H9 (cell line): ENCODE measurements around the gene UST. TPM values are rescaled to one million over a fixed set of nuclear protein-coding genes. Genes with fewer than 3 reads are reported as not detected.

Experiments
- DNase-seq: peaks from one replicate; pipeline ENCODE4 v3.0.0-alpha.2; 2017
- H2AFZ ChIP-seq: one replicate; pipeline ENCODE4 v1.6.1; 2013; ENCODE audit warnings: mild to moderate bottlenecking, low read length, control low read depth, moderate library complexity
- H2AK5ac ChIP-seq: 2 replicates; pipeline ENCODE4 v1.6.1; 2013; ENCODE audit warnings: low read length, control low read depth, mixed read lengths; ENCODE audit not compliant: insufficient read length
- H2BK120ac ChIP-seq: one replicate; pipeline ENCODE4 v1.6.1; 2013; ENCODE audit warnings: low read depth, mild to moderate bottlenecking, low read length, control low read depth, inconsistent platforms; ENCODE audit not compliant: poor library complexity, severe bottlenecking
- H2BK12ac ChIP-seq: 2 replicates; pipeline ENCODE4 v1.6.1; 2013; ENCODE audit warnings: low read length, control low read depth, mixed read lengths, low read depth; ENCODE audit not compliant: insufficient read length
- H2BK15ac ChIP-seq: 2 replicates; pipeline ENCODE4 v1.6.1; 2013; ENCODE audit warnings: low read depth, low read length, control low read depth
- H2BK20ac ChIP-seq: one replicate; pipeline ENCODE4 v1.6.1; 2013; ENCODE audit warnings: low read depth, mild to moderate bottlenecking, low read length, control low read depth, inconsistent platforms; ENCODE audit not compliant: poor library complexity, severe bottlenecking
- H2BK5ac ChIP-seq: 2 replicates; pipeline ENCODE4 v1.6.1; 2013; ENCODE audit warnings: low read length, control low read depth, mixed read lengths; ENCODE audit not compliant: insufficient read length
- H3K14ac ChIP-seq: 2 replicates; pipeline ENCODE4 v1.6.1; 2013; ENCODE audit warnings: low read length, control low read depth; ENCODE audit not compliant: insufficient read depth
- H3K18ac ChIP-seq: 2 replicates; pipeline ENCODE4 v1.6.1; 2013; ENCODE audit warnings: low read depth, mild to moderate bottlenecking, mixed read lengths, low read length, control low read depth; ENCODE audit not compliant: insufficient read length
- H3K23ac ChIP-seq: 2 replicates; pipeline ENCODE4 v1.6.1; 2013; ENCODE audit warnings: low read length, control low read depth, mixed read lengths, low read depth; ENCODE audit not compliant: insufficient read length
- H3K23me2 ChIP-seq: 2 replicates; pipeline ENCODE4 v1.6.1; 2013; ENCODE audit warnings: low read depth, mild to moderate bottlenecking, mixed read lengths, low read length, control low read depth; ENCODE audit not compliant: insufficient read length, poor library complexity, severe bottlenecking
- H3K27ac ChIP-seq: 2 replicates; pipeline ENCODE4 v1.5.1; 2013; ENCODE audit warnings: low read length, control low read depth, mixed read lengths, low read depth; ENCODE audit not compliant: insufficient read length
- H3K27me3 ChIP-seq: 2 replicates; pipeline ENCODE4 v1.6.1; 2013; ENCODE audit warnings: low read length, control low read depth, inconsistent platforms; ENCODE audit not compliant: insufficient read depth
- H3K4ac ChIP-seq: 2 replicates; pipeline ENCODE4 v1.6.1; 2013; ENCODE audit warnings: low read depth, mild to moderate bottlenecking, control low read depth, inconsistent platforms, low read length, moderate library complexity
- H3K4me1 ChIP-seq: 2 replicates; pipeline ENCODE4 v1.6.1; 2013; ENCODE audit warnings: low read length, control low read depth, inconsistent platforms; ENCODE audit not compliant: insufficient read depth
- H3K4me2 ChIP-seq: 2 replicates; pipeline ENCODE4 v1.6.1; 2013; ENCODE audit warnings: low read length, control low read depth, mixed read lengths; ENCODE audit not compliant: insufficient read length, insufficient read depth
- H3K56ac ChIP-seq: 2 replicates; pipeline ENCODE4 v1.6.1; 2013; ENCODE audit warnings: low read depth, mild to moderate bottlenecking, mixed read lengths, low read length, control low read depth; ENCODE audit not compliant: insufficient read length
- H3K79me1 ChIP-seq: 2 replicates; pipeline ENCODE4 v1.6.1; 2013; ENCODE audit warnings: low read depth, mild to moderate bottlenecking, moderate library complexity, low read length, control low read depth, inconsistent platforms; ENCODE audit not compliant: insufficient read depth, poor library complexity, severe bottlenecking
- H3K79me2 ChIP-seq: 2 replicates; pipeline ENCODE4 v1.6.1; 2013; ENCODE audit warnings: low read length, control low read depth, inconsistent platforms; ENCODE audit not compliant: insufficient read depth
- H3K9ac ChIP-seq: 2 replicates; pipeline ENCODE4 v1.6.1; 2013; ENCODE audit warnings: low read length, control low read depth, mixed read lengths; ENCODE audit not compliant: insufficient read length; ENCODE audit errors: extremely low read depth
- H3K9me3 ChIP-seq: one replicate; pipeline ENCODE4 v1.6.1; 2013; ENCODE audit warnings: low read depth, low read length, inconsistent platforms; ENCODE audit not compliant: control insufficient read depth
- H3T11ph ChIP-seq: one replicate; pipeline ENCODE4 v1.6.1; 2013; ENCODE audit warnings: mild to moderate bottlenecking, low read length, control low read depth, inconsistent platforms
- H4K20me1 ChIP-seq: one replicate; pipeline ENCODE4 v1.6.1; 2013; ENCODE audit not compliant: control insufficient read depth, insufficient read length, insufficient read depth
- H4K5ac ChIP-seq: 2 replicates; pipeline ENCODE4 v1.6.1; 2013; ENCODE audit warnings: low read depth, mild to moderate bottlenecking, mixed read lengths, low read length, control low read depth; ENCODE audit not compliant: insufficient read length
- H4K8ac ChIP-seq: replicated peaks from 2 replicates; pipeline ENCODE4 v1.6.1; 2013; ENCODE audit warnings: low read length, control low read depth, mixed read lengths, low read depth; ENCODE audit not compliant: insufficient read length
- H4K91ac ChIP-seq: 2 replicates; pipeline ENCODE4 v1.6.1; 2013; ENCODE audit warnings: low read depth, mild to moderate bottlenecking, moderate library complexity, mixed read lengths, low read length, control low read depth; ENCODE audit not compliant: insufficient read length
- H3K27ac Mint-ChIP-seq, 3 experiments: 2 replicates in 2 of 3; 3 replicates in 1 of 3; pipeline ENCODE4 v1.8.0; 2020 to 2021; ENCODE audit warnings: mixed read lengths in 3 of 3, mild to moderate bottlenecking in 1 of 3, moderate library complexity in 1 of 3
- H3K27me3 Mint-ChIP-seq: 2 replicates; pipeline ENCODE4 v1.8.0; 2021; ENCODE audit warnings: low read depth, mild to moderate bottlenecking, moderate library complexity, mixed read lengths
- H3K36me3 Mint-ChIP-seq, 3 experiments: 2 replicates in 2 of 3; 3 replicates in 1 of 3; pipeline ENCODE4 v1.8.0; 2020 to 2021; ENCODE audit warnings: low read depth in 3 of 3, mixed read lengths in 3 of 3; ENCODE audit not compliant: insufficient read depth in 1 of 3
- H3K4me1 Mint-ChIP-seq, 2 experiments: 2 replicates each; pipeline ENCODE4 v1.8.0; 2020; ENCODE audit warnings: mixed read lengths in 2 of 2
- H3K4me3 Mint-ChIP-seq, 2 experiments: 2 replicates in 1 of 2; 3 replicates in 1 of 2; pipeline ENCODE4 v1.8.0; 2020 to 2021; ENCODE audit warnings: mild to moderate bottlenecking in 2 of 2, mixed read lengths in 2 of 2, moderate library complexity in 1 of 2
- H3K9me3 Mint-ChIP-seq, 2 experiments: 2 replicates in 1 of 2; 3 replicates in 1 of 2; pipeline ENCODE4 v1.8.0; 2020; ENCODE audit warnings: mild to moderate bottlenecking in 2 of 2, mixed read lengths in 2 of 2, moderate library complexity in 1 of 2
- CTCF ChIP-seq: fragments of 200-600 bp; sonication (generic); conservative IDR thresholded peaks from 3 replicates; pipeline ENCODE4 v1.8.0; 2021; ENCODE audit warnings: antibody characterized with exemption, mild to moderate bottlenecking
- WGBS: extraction: QIAGEN DNeasy Blood & Tissue Kit; methylation state at CpG from one replicate; pipeline ENCODE4 v1.1.7; 2013; ENCODE audit warnings: missing lambda C conversion rate, low lambda C conversion rate, mixed read lengths; ENCODE audit not compliant: insufficient read length; ENCODE audit errors: extremely low coverage; 5-methylcytosine and 5-hydroxymethylcytosine counted together
- total RNA-seq: library from RNA; stranded (reverse); gene quantifications from 2 replicates; pipeline ENCODE4 v1.2.1, GENCODE V29; 2021

The UST gene
- total RNA-seq, 1 experiment from 2014 or later = 14.4 TPM

- no peak overlapping the region for H2AFZ ChIP-seq
- H3K36me3 Mint-ChIP-seq = no peaks in the 10 kb centered on the region
- TF ChIP-seq CTCF = no peak
Measured at GRCh38 chr6:149087898-149088297, 341.1 kb downstream of the UST start.

More at GRCh38 chr6:149087898-149088297, 341.1 kb downstream of the UST start:
- H3K4me3 Mint-ChIP-seq = no peak overlapping the region
- Histone ChIP-seq H3K9me3 (no peaks in the 10 kb centered on the region), H2BK120ac (no peak overlapping the region), H3K4me2 (no peak overlapping the region), H2BK20ac (no peak overlapping the region), H2BK12ac (no peak overlapping the region), H4K20me1 (no peaks in the 10 kb centered on the region), H3K79me2 (no peaks in the 10 kb centered on the region), H4K91ac (no peak overlapping the region), H3K4ac (no peak overlapping the region), H3K79me1 (no peaks in the 10 kb centered on the region), H3K4me1 (no peaks in the 10 kb centered on the region), H3T11ph (no peak overlapping the region), H3K18ac (no peak overlapping the region), H3K23me2 (no peaks in the 10 kb centered on the region), H4K8ac (no peak overlapping the region), H3K27me3 (no peaks in the 10 kb centered on the region), H2BK5ac (no peak overlapping the region), H2BK15ac (no peak overlapping the region), H3K56ac (no peak overlapping the region), H3K14ac (no peak overlapping the region), H3K23ac (no peak overlapping the region), H4K5ac (no peak overlapping the region), H3K9ac (no peak overlapping the region), H2AK5ac (no peak overlapping the region), H3K27ac (no peak overlapping the region)
- H3K9me3 Mint-ChIP-seq = no peaks in the 10 kb centered on the region
- no CpG with 5 or more reads among the region's 6 CpGs for WGBS
- no peak for DNase-seq
- no peaks in the 10 kb centered on the region for H3K4me1 Mint-ChIP-seq
- no peaks in the 10 kb centered on the region for H3K27me3 Mint-ChIP-seq
- H3K27ac Mint-ChIP-seq = no peak overlapping the region
